ENCODE data around the gene CSTA.

- TF ChIP-seq EZH2phosphoT487 (IDR thresholded peaks at IDR 0.05; ENCODE audit: borderline replicate concordance, low read length): no peak
- no peak for TF ChIP-seq CTCF (conservative IDR thresholded peaks at IDR 0.05; ENCODE audit: low read depth, low read length)
Observed at GRCh38 chr3:122364490-122364889, 39.4 kb downstream of the CSTA start.

Data from PC-3 (cell line).